Measurements from ENCODE around the gene DEF6.

DNA sequence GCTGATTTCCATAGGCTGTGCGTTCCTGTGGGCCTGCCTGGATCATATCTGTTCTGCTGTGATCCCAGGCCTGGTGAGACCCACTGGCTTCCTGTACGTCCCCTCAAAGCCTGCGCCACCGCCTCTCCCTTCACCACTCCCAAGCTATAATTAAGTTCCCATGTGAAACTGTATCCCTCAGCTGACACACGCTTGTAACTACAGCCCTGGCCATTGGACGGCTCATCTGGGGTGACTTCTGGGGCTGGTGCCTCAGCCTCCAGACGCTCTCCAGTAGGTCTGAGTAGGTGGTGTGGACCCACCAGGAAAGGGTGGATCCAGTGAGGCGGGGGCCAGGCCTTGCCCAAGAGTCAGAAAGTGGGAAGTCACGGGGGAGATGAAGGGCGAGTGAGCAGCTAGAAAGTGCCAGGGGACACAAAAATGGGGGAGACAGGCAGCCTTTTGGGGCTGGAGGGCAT lies 65.7 kb downstream of the DEF6 start:
- TF ChIP-seq, protein P1, sequence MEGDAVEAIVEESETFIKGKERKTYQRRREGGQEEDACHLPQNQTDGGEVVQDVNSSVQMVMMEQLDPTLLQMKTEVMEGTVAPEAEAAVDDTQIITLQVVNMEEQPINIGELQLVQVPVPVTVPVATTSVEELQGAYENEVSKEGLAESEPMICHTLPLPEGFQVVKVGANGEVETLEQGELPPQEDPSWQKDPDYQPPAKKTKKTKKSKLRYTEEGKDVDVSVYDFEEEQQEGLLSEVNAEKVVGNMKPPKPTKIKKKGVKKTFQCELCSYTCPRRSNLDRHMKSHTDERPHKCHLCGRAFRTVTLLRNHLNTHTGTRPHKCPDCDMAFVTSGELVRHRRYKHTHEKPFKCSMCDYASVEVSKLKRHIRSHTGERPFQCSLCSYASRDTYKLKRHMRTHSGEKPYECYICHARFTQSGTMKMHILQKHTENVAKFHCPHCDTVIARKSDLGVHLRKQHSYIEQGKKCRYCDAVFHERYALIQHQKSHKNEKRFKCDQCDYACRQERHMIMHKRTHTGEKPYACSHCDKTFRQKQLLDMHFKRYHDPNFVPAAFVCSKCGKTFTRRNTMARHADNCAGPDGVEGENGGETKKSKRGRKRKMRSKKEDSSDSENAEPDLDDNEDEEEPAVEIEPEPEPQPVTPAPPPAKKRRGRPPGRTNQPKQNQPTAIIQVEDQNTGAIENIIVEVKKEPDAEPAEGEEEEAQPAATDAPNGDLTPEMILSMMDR (IDR thresholded peaks at IDR 0.05; ENCODE audit: low read length), result no peak
- TF ChIP-seq EZH2phosphoT487 (IDR thresholded peaks at IDR 0.05; ENCODE audit: low read length), result no peak

Measured in MM.1S (cell line).